HG02798 (cell line): Measurements from ENCODE around the gene SLC41A2.
"Not testable (repeated sequence)": the region's sequence is repeated elsewhere in the genome, so short reads cannot be mapped to it uniquely, and the experiment has no call there.

Experiments used
- ATAC-seq: cut with Tn5 transposase; IDR thresholded peaks from one replicate; pipeline ENCODE4 v1.9.1; 2021; ENCODE audit warnings: mild to moderate bottlenecking; ENCODE audit not compliant: unreplicated experiment, poor library complexity

The SLC41A2 gene

GRCh38 chr12:104964856-104965205 is 6.7 kb upstream of the SLC41A2 start:
- no peak for ATAC-seq

GRCh38 chr12:104964167-104964855 is 6.2 kb upstream of the SLC41A2 start:
- no peak for ATAC-seq

GRCh38 chr12:104963757-104964156 is 5.7 kb upstream of the SLC41A2 start:
- ATAC-seq, result no peak

DNA sequence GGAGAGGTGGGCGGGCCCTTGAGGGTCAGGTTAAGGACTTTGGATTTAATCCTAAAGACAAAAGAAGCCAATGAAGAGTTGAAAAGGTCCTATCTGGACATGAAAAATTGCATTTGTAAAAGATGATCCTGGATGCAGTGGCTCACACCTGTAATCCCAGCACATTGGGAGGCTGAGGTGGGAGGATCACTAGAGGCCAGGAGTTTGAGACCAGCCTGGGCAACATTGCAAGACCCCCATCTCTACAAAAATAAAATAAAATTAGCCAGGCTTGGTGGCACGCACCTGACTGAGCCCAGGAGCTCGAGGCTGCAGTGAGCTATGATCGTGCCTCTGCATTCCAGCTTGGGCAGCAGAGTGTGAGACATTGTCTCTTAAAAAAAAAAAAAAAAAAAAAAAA is 2.4 kb upstream of the SLC41A2 start:
- no peak for ATAC-seq

DNA sequence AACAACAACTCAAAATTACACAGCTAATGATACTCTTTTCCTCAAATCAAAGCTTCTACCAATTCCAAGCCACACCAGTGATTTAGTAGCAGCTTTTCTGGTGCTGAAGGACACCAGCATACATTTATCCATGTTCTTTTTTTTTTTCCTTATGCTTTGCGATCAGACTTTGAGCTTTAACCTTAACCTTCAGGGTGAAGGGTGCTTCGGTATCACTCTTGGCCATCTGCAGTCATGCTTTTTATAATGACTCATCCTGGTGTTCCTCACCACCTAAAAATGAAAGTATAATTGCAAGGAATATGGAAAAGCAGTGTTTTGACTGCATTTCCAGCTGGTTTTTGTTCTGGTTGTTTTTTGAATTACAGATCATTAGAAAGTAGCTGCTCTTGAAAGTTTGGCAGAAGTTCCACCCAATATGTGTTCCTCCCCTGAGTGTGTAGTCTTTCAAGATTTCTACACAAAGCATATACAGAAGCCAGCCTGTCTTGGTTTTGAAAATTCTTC is 1.3 kb upstream of the SLC41A2 start:
- ATAC-seq, result no peak

DNA sequence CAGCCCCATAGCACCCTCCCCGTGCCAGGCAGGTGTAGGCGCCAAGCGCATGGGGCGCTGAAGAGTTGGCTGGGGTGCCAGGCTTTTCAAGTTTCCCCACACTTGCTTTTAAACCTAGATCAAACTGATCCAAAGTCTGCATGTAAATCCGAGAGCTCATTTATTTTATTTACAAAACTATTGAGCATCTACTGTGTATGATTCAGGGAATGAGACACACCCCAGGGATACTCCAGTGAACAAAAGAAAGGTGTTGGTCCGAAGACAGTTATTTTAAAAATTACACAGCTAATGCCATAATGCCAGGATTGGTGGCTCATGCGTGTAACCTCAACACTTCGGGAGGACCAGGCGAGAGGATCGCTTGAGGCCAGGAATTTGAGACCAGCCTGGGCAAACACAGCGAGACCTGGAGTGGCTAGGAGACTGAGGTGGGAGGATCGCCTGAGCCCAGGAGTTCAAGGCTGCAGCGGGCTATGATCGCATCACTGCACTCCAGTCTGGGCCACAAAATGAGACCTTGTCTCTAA is 780 bp upstream of the SLC41A2 start:
- ATAC-seq, result no peak

DNA sequence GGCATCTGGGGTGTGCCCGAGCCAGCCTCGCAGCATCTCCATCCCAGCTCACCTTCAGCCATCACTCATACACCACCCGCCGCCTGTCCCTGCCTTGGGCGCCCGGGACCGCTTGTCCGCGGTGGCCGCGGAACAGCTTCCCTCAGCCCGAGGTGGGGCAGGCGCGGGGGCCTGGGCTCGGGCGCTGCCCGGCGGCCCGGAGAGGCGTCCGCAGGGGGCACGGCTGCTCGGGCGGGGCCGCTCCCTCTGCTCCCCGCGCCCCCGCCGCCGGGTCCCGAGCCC is 430 bp downstream of the SLC41A2 start:
- ATAC-seq, result peak; percentile 31

- no peak for ATAC-seq
Observed at GRCh38 chr12:104956870-104957718, 996 bp downstream of the SLC41A2 start.

GRCh38 chr12:104955703-104956102 is 2.4 kb downstream of the SLC41A2 start:
- ATAC-seq, result no peak

GRCh38 chr12:104953323-104953722 is 4.8 kb downstream of the SLC41A2 start:
- ATAC-seq, result no peak

GRCh38 chr12:104952816-104953215 is 5.3 kb downstream of the SLC41A2 start:
- ATAC-seq, result no peak

GRCh38 chr12:104951759-104952509 is 6.2 kb downstream of the SLC41A2 start:
- no peak for ATAC-seq

GRCh38 chr12:104948716-104949115 is 9.4 kb downstream of the SLC41A2 start:
- ATAC-seq, result not testable (repeated sequence)

- ATAC-seq, result no peak
Observed at GRCh38 chr12:104944252-104944651, 13.8 kb downstream of the SLC41A2 start.

GRCh38 chr12:104943401-104943800 is 14.7 kb downstream of the SLC41A2 start:
- not testable (repeated sequence) for ATAC-seq

DNA sequence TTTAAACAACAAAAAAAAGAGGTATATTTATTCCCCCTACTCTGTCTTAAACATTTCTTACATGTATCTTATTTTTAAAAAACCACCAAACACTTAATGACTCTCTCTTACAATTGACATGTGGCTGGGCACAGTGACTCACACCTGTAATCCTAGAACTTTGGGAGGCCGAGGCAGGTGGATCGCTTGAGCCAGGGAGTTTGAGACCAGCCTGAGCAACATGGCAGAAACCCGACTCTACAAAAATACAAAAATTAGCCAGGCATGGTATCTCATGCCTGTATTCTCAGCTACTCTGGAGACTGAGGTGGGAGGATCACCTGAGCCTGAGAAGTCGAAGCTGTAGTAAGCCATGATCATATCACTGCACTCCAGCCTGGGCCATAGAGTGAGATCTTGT is 16.0 kb downstream of the SLC41A2 start:
- ATAC-seq, result no peak

GRCh38 chr12:104941454-104941853 is 16.6 kb downstream of the SLC41A2 start:
- no peak for ATAC-seq

- ATAC-seq, result no peak
Observed at GRCh38 chr12:104939089-104939488, 19.0 kb downstream of the SLC41A2 start.

DNA sequence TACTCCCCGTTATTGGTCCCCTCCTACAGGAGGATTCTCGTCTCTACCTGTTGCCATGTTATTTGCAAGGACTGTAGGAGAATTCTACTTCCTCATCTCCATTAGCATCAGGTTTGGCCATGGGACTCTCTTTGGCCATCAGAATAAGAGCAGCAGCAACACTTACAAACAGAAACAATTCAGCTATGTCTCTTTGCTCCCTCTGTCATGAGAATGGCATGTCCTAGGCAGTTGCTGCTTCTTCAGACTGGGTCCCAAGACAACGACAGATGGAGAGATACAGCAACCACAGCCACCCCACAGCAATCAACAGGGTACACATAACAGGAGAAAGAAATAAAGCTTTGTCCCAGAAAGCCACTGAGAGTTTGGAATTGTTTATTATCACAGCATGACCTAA is 19.7 kb downstream of the SLC41A2 start:
- ATAC-seq, result no peak

- ATAC-seq, result no peak
Observed at GRCh38 chr12:104935886-104936285, 22.2 kb downstream of the SLC41A2 start.

DNA sequence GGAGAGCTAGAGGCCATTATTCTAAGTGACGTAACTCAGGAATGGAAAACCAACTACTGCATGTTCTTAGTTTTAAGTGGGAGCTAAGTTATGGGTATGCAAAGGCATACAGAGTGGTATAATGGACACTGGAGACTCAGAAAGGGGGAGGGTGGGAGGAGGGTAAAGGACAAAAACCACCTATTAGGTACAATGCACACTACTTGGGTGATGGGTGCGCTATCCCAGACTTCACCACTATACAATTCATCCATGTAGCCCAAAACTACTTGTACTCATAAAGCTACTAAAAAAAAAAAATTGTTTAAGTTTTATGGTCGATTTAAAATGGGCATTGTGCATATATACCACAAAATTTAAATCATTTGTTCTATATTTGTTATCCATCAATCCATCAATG is 24.3 kb downstream of the SLC41A2 start:
- no peak for ATAC-seq
